GM23338 (cell line): Measurements from ENCODE around the gene JPH4. TPM values are rescaled to one million over a fixed set of nuclear protein-coding genes. Genes with fewer than 3 reads are reported as not detected.
"Not testable (repeated sequence)": the region's sequence is repeated elsewhere in the genome, so short reads cannot be mapped to it uniquely, and the experiment has no call there.

Source experiments
- ATAC-seq: fragments of 200-7000 bp; cut with Tn5 transposase; 3 replicates; pipeline ENCODE4 v1.9.1; 2020
- DNase-seq: peaks from one replicate; pipeline ENCODE4 v3.0.0-alpha.2; 2015; ENCODE audit warnings: low spot score
- H2AFZ ChIP-seq: fragments of 200-600 bp; sonication (generic); 2 replicates; pipeline ENCODE4 v1.8.0; 2016; ENCODE audit warnings: antibody characterized with exemption, mild to moderate bottlenecking, moderate library complexity
- H3F3A ChIP-seq: fragments of 200-600 bp; sonication (generic); replicated peaks from 2 replicates; pipeline ENCODE4 v1.8.0; 2017; ENCODE audit warnings: antibody characterized with exemption, mixed run types, low read depth
- H3K27ac ChIP-seq: fragments of 200-600 bp; sonication (generic); 2 replicates; pipeline ENCODE4 v1.6.1; 2016; ENCODE audit warnings: low read depth
- H3K27me3 ChIP-seq: fragments of 200-600 bp; sonication (generic); 2 replicates; pipeline ENCODE4 v1.8.0; 2016; ENCODE audit warnings: mild to moderate bottlenecking, mixed run types, moderate library complexity; ENCODE audit not compliant: insufficient read depth
- H3K36me3 ChIP-seq: fragments of 200-600 bp; sonication (generic); 2 replicates; pipeline ENCODE4 v1.8.0; 2016; ENCODE audit warnings: mild to moderate bottlenecking; ENCODE audit not compliant: insufficient read depth
- H3K4me1 ChIP-seq: fragments of 200-600 bp; sonication (generic); 2 replicates; pipeline ENCODE4 v1.8.0; 2016; ENCODE audit warnings: mild to moderate bottlenecking, moderate library complexity; ENCODE audit not compliant: insufficient read depth
- H3K4me2 ChIP-seq: fragments of 200-600 bp; sonication (generic); 2 replicates; pipeline ENCODE4 v1.7.1; 2017; ENCODE audit warnings: mixed run types
- H3K4me3 ChIP-seq: fragments of 200-600 bp; sonication (generic); 2 replicates; pipeline ENCODE4 v1.6.1; 2016; ENCODE audit warnings: mixed run types
- H3K79me2 ChIP-seq: fragments of 200-600 bp; sonication (generic); replicated peaks from 2 replicates; pipeline ENCODE4 v1.8.0; 2017; ENCODE audit warnings: mild to moderate bottlenecking; ENCODE audit not compliant: insufficient read depth
- H3K9me2 ChIP-seq: fragments of 200-600 bp; sonication (generic); 2 replicates; pipeline ENCODE4 v1.8.0; 2017; ENCODE audit not compliant: insufficient read depth
- H4K20me1 ChIP-seq: fragments of 200-600 bp; sonication (generic); replicated peaks from 2 replicates; pipeline ENCODE4 v1.8.0; 2017; ENCODE audit warnings: mild to moderate bottlenecking; ENCODE audit not compliant: insufficient read depth
- H3K27ac Mint-ChIP-seq: 2 replicates; pipeline ENCODE4 v1.8.0; 2020; ENCODE audit warnings: inconsistent platforms, mild to moderate bottlenecking, moderate library complexity, mixed read lengths
- H3K27me3 Mint-ChIP-seq: 3 replicates; pipeline ENCODE4 v1.8.0; 2022; ENCODE audit warnings: low read depth, mild to moderate bottlenecking, moderate library complexity, mixed read lengths, inconsistent platforms; ENCODE audit not compliant: insufficient read depth, poor library complexity
- H3K36me3 Mint-ChIP-seq: 3 replicates; pipeline ENCODE4 v1.8.0; 2021; ENCODE audit warnings: low read depth, mild to moderate bottlenecking, inconsistent platforms, moderate library complexity, mixed read lengths
- H3K4me1 Mint-ChIP-seq: 3 replicates; pipeline ENCODE4 v1.8.0; 2020; ENCODE audit warnings: mild to moderate bottlenecking, inconsistent platforms, mixed read lengths
- H3K4me3 Mint-ChIP-seq: 3 replicates; pipeline ENCODE4 v1.8.0; 2021; ENCODE audit warnings: moderate library complexity, mild to moderate bottlenecking, inconsistent platforms, mixed read lengths
- H3K9me3 Mint-ChIP-seq: 3 replicates; pipeline ENCODE4 v1.8.0; 2020; ENCODE audit warnings: moderate library complexity, mild to moderate bottlenecking, inconsistent platforms, mixed read lengths
- CTCF ChIP-seq, 2 experiments: fragments of 200-600 bp in 1 of 2; sonication (generic) in 1 of 2; conservative IDR thresholded peaks; 2 replicates each; pipeline versions ENCODE4 v1.5.1 to v1.6.1; 2016 to 2017; ENCODE audit warnings: antibody characterized with exemption in 2 of 2, low read depth in 2 of 2, mild to moderate bottlenecking in 2 of 2, moderate library complexity in 1 of 2
- ETS1 ChIP-seq: IDR thresholded peaks from 2 replicates; pipeline ENCODE4 v1.6.1; 2016; ENCODE audit warnings: antibody characterized with exemption
- EZH2phosphoT487 ChIP-seq: fragments of 200-600 bp; sonication (generic); IDR thresholded peaks from one replicate; pipeline ENCODE4 v1.8.1; 2018; ENCODE audit warnings: antibody characterized with exemption; ENCODE audit not compliant: unreplicated experiment
- NANOG ChIP-seq: IDR thresholded peaks from 2 replicates; pipeline ENCODE4 v1.6.1; 2016; ENCODE audit warnings: antibody characterized with exemption, borderline replicate concordance
- STAT1 ChIP-seq: IDR thresholded peaks from one replicate; pipeline ENCODE4 v1.6.1; 2016; ENCODE audit warnings: antibody characterized with exemption; ENCODE audit not compliant: unreplicated experiment
- ZNF114 ChIP-seq: fragments of 250-450 bp; sonication (Bioruptor Pico); IDR thresholded peaks from 2 replicates; pipeline ENCODE4 v1.5.0; 2020; ENCODE audit warnings: mild to moderate bottlenecking, moderate library complexity
- ZNF331 ChIP-seq: fragments of 250-450 bp; sonication (Bioruptor Pico); IDR thresholded peaks from 2 replicates; pipeline ENCODE4 v1.5.0; 2020; ENCODE audit warnings: low read depth, mild to moderate bottlenecking, moderate library complexity
- ZNF462 ChIP-seq: fragments of 250-450 bp; sonication (Bioruptor Pico); IDR thresholded peaks from 2 replicates; pipeline ENCODE4 v1.5.0; 2020; ENCODE audit warnings: mild to moderate bottlenecking, moderate library complexity
- polyA plus RNA-seq: library from polyadenylated mRNA; unstranded; fragments of >200 nt; fragmentation: Nextera tagmentation; extraction: Ambion mirVana; gene quantifications from 2 replicates; pipeline ENCODE4 v1.2.1, GENCODE V29; 2016
- total RNA-seq: library from RNA; depleted of rRNA; stranded (reverse); fragments of >200 nt; shearing (Covaris generic); gene quantifications from 2 replicates; pipeline ENCODE4 v1.2.3, GENCODE V29; 2014

JPH4 gene
- total and polyA plus RNA-seq, 2 experiments from 2014 or later, result 11.0 to 29.9 TPM

GRCh38 chr14:23537351-23538049 lies 41.1 kb downstream of the JPH4 start (continued):
- TF ChIP-seq ETS1 (no peak), STAT1 (no peak), EZH2phosphoT487 (no peak), CTCF (conservative IDR thresholded peaks at IDR 0.05; ENCODE audit: low read depth in 2 of 2) (peak in 1 of 2 experiments; percentile 15; a peak in 1 of 4 replicates)

GRCh38 chr14:23536906-23537305 lies 41.7 kb downstream of the JPH4 start:
- Histone ChIP-seq H3K4me3 (peak overlapping the region; percentile 60), H3K4me2 (peak overlapping the region; percentile 35)

GRCh38 chr14:23536494-23536893 lies 42.1 kb downstream of the JPH4 start:
- Mint-ChIP-seq H3K27ac (peak overlapping the region; percentile 96; the same call in 1 of the 2 replicates), H3K4me1 (peaks cover 49% of the 10 kb centered on the region), H3K36me3 (peaks cover 43% of the 10 kb centered on the region), H3K4me3 (peak overlapping the region; percentile 85; the same call in 2 of the 3 replicates), H3K27me3 (peaks cover 26% of the 10 kb centered on the region), H3K9me3 (no peaks in the 10 kb centered on the region)
- no peak for DNase-seq
- Histone ChIP-seq H3K27me3 (no peaks in the 10 kb centered on the region), H3K27ac (peak overlapping the region; percentile 82), H3K36me3 (peaks cover 8% of the 10 kb centered on the region; the same call in 1 of the 2 replicates), H3K4me1 (peaks cover 29% of the 10 kb centered on the region), H3K4me2 (peak overlapping the region; percentile 35), H3K79me2 (peaks cover 10% of the 10 kb centered on the region), H4K20me1 (no peaks in the 10 kb centered on the region), H2AFZ (no peak overlapping the region), H3K9me2 (no peaks in the 10 kb centered on the region), H3K4me3 (peak overlapping the region; percentile 60; the same call in 1 of the 2 replicates), H3F3A (peaks cover 11% of the 10 kb centered on the region)
- ATAC-seq, result no peak
- TF ChIP-seq STAT1 (no peak), ZNF331 (CRISPR knock-in tag) (no peak), EZH2phosphoT487 (no peak), NANOG (no peak), ZNF462 (CRISPR knock-in tag) (no peak), ZNF114 (CRISPR knock-in tag) (no peak)

More at GRCh38 chr14:23536906-23537305, 41.7 kb downstream of the JPH4 start:
- Histone ChIP-seq H3F3A (peaks cover 11% of the 10 kb centered on the region), H3K79me2 (peaks cover 14% of the 10 kb centered on the region), H3K4me1 (peaks cover 33% of the 10 kb centered on the region), H3K27ac (peak overlapping the region; percentile 82)
- H3K9me2 ChIP-seq, DNase-seq, H4K20me1 ChIP-seq, ATAC-seq, H2AFZ ChIP-seq, H3K27me3 ChIP-seq, H3K9me3 Mint-ChIP-seq, H3K36me3 ChIP-seq: not testable (repeated sequence)
- Mint-ChIP-seq H3K4me3 (peak overlapping the region; percentile 85), H3K4me1 (peaks cover 52% of the 10 kb centered on the region), H3K27ac (peak overlapping the region; percentile 96), H3K36me3 (peaks cover 45% of the 10 kb centered on the region), H3K27me3 (peaks cover 26% of the 10 kb centered on the region)
- TF ChIP-seq ZNF114 (CRISPR knock-in tag), result 0 out of 2 replicates have a peak, but pooled peaks have one; percentile 60
